GM19023 (cell line): ENCODE results near the gene SNUPN.

Experiments used
- ATAC-seq: cut with Tn5 transposase; IDR thresholded peaks from one replicate; pipeline ENCODE4 v1.9.1; 2021; ENCODE audit warnings: mild to moderate bottlenecking, moderate library complexity; ENCODE audit not compliant: unreplicated experiment

The SNUPN gene

DNA sequence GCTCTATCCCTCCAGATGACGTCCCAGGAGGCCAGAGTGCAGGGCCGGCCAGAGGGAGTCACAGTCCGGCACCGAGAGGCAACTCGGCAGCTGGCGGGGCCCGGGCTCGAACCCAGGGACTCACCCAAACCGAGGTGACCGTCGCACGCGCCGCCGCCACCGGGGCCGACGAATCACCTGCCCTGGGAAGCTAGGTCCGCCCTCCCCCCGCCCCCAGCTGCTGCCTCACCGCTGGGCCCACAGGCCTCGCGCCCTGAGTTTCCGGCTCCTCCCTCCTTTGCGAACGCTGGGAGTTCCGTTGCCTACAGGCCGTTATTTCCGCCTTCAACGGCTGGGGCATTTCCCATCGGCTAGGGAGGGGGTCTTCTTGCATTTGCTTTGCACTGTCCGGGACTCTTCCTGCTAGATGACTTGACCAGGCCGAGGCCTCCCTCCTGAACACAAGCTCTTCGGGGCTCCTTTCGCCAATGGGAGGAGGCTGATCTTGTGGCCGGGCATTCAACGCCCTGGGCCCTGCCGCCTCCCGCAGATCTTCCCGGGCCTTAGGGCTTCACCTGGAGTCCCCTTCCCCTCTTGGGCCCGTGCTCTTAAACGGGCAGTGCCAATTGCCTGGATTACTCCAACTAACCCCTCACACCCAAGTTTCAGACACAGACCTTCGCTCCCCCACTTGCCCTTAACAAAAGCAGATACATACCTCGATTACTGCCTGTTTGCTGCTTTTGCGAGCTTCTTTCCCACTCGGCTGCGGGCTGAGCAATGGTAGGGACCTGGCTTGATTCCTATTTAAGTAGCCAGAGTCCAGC is at the start of gene SNUPN:
SNUPN (minus strand) TSS at position 184 of the 806 bp plus-strand sequence. CDS start 4,674 bp downstream, outside the sequence.
- ATAC-seq = peak; percentile 88

DNA sequence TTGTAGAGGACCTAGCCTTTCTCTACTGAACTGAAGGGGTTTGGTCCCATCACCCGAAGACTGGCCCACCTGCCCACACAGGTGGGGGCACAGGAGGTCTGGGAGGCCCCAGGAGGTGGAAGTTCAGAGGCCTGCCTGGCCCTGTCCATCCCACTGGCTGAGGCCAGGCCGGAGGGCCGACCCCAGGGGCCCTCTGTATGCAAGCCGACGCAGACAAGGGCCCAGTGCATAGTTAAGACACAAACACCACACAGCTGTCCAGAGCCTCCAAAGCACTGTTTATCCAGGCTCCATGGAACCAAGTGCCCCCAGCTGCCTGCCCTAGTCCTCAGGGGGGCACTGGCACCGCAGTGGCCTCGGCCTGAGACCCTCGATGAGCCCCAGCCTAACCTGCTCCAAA is 48.8 kb upstream of the SNUPN start:
- no peak for ATAC-seq

DNA sequence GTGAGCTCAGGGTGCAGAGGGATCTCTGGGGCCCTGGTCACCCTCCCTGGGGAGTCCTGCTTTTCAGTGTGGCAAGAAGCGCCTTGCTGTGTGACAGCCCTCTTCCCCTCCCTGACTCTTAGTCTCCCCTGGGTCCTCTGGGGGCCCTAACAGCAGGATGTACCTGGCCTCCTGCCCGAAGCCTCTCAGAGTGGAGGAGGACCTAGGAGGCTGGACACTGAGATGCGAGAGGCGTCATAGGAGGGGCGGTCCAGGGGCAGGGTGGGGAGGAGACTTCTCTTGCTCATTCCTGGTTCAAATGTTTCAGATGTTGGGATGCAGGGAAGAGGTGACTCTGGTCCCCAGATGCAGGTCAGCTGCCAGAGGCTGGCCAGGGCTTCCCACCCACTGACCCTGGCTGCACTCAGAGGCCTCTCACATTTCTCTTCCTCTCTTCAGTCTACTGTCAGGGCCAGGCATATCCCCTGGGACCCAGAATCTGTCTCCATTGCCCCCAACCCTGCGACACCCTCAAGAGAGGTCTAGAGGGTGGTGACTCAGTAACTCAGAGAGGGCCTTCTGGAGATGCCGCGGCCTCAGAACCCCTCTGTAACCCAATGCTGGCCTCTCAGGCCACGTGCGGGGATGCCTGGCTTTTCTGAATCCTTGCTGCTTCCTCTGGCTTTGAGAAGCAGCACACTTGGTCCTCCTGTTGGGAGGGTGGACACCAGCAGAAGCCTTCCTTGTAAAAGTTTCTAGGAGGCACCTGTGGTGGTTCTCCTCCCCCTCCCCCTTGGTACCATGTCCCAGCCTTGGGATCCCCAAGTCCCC is 48.1 kb upstream of the SNUPN start:
- no peak for ATAC-seq

DNA sequence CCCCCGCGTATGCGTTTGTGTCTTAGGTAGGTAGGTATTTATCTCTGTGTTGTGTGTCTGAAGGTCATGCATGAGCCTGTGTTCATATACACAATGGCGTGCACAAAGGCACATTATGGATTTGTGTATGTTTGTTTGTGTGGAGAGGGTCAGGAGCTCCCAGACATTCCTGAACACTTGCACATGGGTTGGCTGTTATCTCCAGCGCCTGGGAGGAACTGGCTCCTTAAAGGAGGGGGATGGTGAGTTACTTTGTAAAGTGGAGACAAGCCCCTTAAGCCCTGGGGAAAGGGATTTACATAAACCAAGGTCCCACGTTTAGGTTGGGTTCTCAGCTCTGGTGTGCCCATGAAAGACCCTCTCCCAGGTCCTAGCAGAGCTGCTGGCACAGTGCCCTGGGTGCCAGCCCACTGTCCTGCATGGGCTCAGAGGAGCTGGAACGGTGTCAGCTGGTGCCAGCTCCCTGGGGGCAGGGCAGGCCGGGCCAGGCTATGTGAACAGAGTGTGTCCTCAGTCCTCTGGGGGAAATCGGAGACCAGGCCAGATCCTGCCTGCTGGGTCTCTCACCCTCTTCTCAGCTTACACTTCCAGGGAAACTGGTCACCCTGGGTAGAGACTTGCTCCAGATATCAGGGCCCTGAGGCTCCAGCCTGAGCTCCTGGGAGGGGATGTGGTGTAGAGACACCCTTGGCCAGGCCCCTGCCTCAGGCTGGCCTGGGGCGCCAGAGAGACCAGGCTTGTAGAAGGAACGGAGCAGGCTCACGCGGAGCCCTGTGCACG is 47.3 kb upstream of the SNUPN start:
- ATAC-seq = no peak

DNA sequence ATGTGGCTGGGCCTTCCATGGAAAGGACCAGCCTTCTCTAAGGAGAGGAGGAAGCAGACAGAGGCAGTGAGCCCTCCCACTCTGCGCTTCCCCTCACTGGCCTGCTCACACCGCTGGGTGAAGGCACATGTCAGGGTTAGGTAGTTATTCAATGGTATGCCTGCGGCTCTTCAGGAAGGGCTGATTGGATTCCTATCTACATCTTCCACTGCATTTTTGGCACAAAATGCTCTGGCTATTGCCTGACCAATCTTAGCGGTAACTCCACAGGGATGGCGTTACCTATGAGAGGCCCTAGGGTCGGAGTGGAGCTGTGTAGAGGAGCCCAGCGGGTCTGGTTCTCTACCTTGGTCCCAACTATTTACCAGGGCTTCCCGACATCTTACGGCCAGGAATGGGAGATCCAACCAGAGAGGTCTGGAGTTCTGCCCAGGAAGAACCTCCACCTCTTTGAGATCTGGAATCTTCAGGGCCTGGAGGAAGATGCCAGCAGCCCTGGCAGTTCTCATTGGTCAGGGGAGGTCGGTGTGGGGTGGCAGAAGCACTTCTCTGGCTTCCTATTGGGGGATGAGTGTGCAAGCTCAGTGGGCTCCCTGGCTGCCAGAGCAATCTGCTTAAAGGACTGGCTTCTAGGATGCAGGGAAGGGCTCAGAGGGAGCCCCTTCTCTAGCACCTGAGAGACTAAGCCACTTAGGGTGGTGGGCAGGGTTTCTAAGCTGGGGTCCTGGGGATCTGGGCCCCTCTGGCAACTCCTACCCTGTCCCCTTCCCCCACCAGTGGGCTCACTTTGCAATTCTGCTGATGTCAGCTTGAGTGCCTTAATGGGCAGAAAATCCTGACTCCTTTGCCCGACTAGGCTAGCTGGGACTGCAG is 46.4 kb upstream of the SNUPN start:
- no peak for ATAC-seq

DNA sequence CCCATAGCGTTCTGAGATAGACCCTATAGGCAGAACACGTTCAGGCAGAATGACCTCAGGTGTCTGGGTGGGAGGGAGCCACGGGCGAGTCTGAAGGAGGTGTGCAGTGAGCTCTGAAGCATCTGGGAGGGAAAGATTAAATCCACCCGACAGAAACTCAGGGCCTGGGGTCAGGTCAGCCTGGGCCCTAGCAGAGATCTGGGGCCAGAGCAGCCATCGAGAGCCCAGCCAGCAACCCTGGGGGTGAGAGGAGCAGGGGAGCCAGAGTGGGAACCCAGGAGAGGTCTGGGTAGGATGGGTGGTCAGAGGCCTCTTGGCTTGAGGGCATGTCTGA is 44.3 kb upstream of the SNUPN start:
- ATAC-seq = no peak

DNA sequence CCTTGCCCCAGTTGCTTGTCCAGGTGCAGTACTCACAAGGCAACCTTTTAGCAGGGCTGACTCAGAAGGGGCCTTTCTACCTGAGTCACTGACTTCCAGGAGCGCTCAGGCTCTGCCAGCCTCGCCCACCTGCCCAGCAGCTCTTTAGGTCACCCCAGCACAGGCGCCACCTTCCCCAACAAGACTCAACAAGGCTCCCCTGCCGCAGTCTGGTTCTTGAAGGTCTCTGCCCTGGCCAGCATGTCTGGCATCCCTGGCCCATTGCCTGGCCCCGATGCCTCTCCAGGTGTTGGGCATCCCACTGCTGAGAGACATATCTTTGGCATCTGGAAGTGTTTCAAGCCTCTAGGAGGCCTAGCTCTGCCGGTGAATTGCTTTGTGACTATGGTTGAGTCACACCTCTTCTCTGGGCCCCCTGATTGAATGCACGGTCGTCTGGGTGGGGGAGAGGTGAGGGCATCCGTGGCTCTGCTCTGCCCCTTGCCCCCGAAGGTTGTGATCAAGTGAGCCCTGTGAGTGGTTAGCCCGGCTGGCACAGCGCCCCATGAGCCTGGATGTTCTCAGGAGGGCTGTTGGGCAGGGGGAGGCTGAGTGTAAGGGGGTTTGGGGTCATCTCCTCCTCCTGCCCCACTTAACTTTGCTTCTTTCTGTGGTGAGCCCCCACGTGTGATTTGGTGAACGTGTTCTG is 43.8 kb upstream of the SNUPN start:
- ATAC-seq = no peak

DNA sequence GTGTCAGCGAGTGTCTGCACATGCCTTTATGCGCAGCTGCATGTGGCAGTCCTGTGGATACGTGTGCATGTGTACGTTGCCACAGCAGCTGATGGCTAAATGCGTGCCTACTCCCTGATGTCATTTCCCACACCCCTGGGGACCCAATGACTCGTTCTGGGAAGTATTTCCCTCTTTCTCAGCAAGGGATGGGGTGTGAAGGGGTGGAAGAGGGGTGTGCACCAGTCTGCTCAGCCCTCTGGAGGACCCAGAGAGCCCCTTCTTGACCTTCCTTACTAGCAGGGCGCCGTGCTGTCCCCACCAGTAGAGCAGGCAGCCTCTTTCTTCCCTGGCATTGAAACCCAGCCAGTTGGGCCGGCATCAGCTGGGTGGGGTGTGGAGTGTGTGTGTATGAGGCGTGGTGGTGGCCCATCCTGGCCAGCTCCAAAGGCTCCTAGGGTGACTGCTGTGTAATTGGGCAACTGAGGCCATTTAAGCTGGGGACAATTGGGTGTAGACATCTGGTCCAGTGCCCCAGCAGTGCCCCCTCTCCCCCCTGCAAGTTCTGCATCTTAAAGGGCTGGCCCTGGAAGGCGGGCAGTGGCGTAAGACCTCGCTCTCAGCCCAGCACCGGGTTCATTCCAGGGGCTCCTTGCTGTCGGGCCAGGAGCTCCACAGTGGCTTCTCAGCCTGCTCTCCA is 41.4 kb upstream of the SNUPN start:
- ATAC-seq = no peak

DNA sequence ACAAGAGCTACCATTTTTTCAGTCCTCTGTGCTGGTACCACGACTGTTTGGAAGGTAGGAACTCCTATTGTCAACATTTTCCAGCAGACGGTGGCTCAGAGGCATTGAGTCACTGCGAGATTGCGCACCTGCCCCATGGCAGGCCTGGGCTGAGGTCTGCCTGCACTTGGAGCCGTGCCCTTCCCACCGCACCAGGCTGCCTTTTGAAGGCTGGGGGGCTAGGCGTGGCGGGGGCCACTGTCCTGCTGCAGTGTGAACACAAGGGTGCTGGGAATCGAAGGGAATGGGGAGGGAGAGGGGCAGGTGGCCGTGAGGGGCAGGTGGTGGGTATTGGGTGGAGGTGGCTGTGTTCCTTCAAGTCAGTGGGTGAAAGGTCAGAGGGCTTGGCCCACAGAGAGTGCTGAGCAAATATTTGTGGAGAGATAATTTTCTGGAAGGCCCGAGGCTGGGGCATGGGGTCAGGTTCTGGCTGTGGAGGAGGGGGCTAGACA is 38.5 kb upstream of the SNUPN start:
- ATAC-seq = no peak

DNA sequence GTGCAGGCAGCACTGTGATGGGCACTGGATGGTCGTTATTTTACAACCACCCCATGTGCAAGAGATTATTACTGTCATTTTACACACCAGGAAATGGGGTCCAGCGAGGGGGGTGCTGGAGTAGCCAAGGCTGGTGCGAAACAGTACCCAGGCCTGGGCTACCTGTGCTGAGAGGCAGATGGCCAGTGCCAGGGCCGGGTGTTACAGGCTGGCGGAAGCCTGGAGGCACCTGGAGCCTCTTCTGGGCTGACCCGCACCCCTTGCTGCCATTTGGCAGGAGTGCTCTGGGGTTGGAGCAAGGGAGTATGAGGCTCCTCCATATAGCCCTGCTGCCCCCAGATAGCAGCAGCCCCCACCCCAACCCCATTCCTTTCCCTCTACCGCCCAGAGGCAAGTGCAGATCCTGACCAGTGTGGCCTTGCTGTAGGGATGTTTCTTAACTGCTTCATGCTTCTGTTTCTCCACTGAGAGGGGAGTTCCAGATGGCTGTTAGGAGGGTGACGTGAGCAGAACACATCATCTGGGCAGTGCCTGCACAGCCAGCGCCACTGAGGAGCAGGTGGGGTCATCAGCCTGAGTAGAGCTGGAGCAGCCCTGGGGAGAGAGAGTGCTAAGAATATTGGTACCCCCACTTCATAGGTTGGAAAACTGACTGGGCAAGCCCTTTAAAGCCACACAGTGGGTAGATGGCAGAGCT is 37.4 kb upstream of the SNUPN start:
- ATAC-seq = no peak

DNA sequence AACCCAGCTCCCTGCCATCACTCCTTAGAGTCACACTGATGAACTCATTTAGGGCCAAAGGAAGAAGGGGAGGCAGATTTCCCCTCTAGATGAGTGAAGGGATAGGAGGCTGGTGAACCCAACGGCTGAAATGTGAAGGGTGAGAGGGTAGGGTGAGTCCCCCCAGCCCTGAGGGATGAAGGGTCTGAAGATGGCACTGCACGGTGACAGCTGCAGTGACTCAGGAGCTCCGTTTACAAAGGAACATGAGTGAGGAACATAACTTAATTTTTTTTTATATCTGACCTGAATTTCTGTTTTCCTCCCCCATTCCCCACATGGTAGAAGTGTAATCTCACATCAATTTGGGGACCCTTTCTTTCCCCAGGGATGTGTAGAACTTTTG is 36.2 kb upstream of the SNUPN start:
- ATAC-seq = no peak

DNA sequence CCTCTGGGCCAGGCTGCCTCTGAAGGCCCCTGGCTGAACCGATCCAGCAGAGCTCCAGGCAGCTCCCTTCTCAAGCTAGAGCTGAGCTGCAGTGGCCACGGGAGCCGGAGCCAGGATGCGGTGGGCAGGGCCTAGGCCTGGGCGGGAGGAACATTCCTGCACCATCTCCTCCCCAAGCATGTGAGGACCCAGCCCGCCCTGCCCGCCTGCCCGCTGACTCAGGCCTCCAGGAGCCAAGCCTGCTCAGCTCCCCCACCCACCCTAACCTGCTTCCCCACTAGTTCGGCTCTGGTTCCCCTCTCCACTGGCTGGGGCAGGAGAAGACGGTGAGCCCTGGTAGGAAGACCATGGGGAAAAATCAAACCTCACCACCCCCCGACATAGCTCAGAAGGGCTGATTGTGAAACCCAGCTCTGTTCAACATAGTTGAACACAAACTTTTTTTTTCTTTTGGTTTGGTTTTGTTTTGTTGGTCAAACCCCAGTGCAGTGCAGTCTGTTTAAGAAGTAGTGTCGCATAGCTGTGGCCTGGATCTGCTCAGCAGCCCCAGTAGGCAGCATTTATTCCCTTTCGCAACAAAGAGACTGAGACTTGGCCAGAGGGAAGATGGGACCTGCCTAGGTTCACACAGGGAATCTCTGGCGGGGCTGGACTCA is 35.7 kb upstream of the SNUPN start:
- no peak for ATAC-seq

DNA sequence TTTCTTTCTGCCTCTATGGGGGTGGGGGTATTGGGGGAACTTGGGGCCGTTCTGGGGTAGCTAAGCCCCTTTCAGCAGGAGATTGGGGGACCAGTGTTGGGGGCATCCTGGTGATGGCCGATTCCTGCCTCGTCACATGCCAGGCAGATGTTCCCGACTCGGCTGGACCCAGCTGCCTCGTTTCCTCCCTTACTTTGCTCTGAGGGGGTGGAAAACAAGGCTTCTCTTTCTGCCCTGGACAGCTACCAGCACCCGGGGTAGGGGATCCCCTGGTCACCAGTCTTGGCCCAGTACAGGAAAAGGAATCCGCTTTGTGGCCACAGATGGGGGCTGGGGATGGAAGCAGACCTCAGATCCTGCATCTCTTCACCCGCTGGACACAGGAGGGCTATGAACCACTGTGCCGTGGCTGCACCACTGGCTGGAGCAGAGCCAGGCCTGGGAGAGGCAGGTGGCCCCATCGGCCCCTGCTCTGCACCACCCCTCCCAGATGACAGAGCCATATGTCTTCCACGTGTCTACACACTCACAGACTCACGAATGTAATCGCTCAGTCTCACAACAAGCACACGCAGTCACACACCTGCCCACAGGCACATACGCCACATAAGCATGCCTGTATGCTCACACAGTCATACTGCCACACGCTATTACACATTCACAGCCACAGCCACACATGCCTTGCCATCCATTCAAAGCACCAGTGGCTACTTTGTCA is 34.6 kb upstream of the SNUPN start:
- no peak for ATAC-seq

DNA sequence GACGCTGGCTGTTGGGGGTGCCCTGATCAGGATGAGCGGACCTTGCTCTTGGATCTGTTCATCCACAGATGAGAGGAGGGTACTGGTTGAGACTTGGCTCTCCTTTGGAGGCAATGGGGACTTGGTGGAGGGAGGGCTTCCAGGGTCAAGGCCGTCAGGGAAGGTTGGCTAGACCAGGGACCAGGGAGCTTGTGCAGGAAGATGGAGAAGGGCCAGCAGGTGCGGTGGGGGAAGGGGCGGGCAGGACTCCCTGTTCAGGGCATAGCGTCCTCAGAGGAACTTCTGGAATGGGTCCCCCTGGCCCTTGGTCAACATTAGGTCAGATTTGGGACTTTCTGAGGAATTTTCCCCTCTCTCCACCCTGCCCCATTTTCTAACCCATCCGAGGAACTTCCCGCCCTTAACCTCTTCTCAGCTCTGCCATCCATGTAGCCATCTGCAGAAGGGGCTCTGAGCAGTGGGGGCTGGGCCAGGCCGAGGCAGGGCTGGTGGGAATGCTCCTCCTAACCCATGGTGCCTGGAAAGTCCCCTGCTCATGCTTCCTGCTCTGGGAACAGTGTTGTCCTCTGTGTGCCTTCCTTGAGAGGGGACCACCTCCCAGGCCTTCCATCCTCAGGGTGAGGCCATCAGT is 33.7 kb upstream of the SNUPN start:
- ATAC-seq = no peak

DNA sequence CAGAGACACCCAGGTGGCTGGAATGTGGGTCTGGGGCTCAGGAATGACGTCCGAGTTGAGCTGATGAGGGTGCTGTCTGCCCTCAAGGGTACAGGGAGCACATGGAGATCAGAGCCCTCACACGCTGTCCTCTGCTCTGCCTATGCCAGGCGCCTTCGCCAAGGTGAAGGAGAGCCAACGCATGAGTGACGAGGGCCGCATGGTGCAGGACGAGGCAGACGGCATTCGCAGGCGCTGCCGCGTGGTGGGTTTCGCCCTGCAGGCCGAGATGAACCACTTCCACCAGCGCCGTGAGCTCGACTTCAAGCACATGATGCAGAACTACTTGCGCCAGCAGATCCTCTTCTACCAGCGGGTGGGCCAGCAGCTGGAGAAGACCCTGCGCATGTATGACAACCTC is 31.3 kb upstream of the SNUPN start:
- ATAC-seq = no peak

DNA sequence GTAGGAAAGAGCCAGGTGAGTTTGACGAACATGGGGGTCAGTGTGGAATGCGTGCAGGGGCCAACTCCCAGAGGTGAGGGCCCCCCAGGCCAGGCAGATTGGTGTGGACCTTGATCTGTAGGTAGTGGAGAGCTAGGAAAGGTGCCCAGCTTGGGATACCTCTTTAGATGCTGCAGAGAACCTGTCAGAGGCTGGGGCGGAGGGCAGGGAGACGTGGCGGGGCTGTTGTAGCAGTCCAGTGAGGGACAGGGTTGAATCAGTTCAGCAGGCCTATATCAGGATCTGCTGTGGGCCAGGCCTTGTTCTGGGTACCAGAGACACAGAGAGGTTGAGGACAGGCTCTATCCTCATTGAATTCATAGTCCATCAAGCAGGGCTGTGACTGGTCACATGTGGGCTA is 30.8 kb upstream of the SNUPN start:
- no peak for ATAC-seq

DNA sequence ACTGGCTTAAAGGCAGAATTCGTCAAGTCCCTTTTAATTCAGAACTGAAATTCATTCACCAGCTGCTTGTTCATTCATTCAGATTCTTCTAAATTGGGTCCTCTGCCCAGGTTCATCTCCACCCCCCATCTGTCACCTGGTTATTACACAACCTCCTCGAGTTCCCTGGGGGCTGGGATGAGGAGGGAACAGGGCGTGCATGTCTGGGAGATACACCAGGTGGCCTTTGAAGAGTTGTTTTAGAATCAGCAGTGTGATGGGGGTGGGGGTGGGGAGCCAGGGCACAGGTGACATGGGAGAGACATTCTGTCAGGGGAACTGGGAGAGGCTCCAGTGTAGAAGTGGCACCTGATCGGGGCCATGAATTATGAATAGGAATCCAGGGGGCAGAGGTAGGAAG is 30.4 kb upstream of the SNUPN start:
- no peak for ATAC-seq
